Cardiac fibroblast (primary cell): ENCODE measurements around the gene DOCK6.

Source experiments
- DNase-seq, 2 donors: peaks; one replicate each; pipeline versions ENCODE4 v3.0.0 to v3.0.0-alpha.2; 2010; ENCODE audit warnings: low read depth in 2 of 2
- H3K4me3 ChIP-seq, 2 donors: replicated peaks in 1 of 2; 1 replicate in 1 of 2; 2 replicates in 1 of 2; pipeline ENCODE4 v1.5.1; 2011; ENCODE audit warnings: low read depth in 2 of 2, low read length in 2 of 2, mild to moderate bottlenecking in 2 of 2, moderate library complexity in 1 of 2
- TF ChIP-seq, protein P1 (sequence below): IDR thresholded peaks from one replicate; pipeline ENCODE4 v1.5.1; 2011; ENCODE audit warnings: low read depth, mild to moderate bottlenecking, low read length, inconsistent platforms

The DOCK6 gene, protein sequence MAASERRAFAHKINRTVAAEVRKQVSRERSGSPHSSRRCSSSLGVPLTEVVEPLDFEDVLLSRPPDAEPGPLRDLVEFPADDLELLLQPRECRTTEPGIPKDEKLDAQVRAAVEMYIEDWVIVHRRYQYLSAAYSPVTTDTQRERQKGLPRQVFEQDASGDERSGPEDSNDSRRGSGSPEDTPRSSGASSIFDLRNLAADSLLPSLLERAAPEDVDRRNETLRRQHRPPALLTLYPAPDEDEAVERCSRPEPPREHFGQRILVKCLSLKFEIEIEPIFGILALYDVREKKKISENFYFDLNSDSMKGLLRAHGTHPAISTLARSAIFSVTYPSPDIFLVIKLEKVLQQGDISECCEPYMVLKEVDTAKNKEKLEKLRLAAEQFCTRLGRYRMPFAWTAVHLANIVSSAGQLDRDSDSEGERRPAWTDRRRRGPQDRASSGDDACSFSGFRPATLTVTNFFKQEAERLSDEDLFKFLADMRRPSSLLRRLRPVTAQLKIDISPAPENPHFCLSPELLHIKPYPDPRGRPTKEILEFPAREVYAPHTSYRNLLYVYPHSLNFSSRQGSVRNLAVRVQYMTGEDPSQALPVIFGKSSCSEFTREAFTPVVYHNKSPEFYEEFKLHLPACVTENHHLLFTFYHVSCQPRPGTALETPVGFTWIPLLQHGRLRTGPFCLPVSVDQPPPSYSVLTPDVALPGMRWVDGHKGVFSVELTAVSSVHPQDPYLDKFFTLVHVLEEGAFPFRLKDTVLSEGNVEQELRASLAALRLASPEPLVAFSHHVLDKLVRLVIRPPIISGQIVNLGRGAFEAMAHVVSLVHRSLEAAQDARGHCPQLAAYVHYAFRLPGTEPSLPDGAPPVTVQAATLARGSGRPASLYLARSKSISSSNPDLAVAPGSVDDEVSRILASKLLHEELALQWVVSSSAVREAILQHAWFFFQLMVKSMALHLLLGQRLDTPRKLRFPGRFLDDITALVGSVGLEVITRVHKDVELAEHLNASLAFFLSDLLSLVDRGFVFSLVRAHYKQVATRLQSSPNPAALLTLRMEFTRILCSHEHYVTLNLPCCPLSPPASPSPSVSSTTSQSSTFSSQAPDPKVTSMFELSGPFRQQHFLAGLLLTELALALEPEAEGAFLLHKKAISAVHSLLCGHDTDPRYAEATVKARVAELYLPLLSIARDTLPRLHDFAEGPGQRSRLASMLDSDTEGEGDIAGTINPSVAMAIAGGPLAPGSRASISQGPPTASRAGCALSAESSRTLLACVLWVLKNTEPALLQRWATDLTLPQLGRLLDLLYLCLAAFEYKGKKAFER (N-terminal part only)

DNA sequence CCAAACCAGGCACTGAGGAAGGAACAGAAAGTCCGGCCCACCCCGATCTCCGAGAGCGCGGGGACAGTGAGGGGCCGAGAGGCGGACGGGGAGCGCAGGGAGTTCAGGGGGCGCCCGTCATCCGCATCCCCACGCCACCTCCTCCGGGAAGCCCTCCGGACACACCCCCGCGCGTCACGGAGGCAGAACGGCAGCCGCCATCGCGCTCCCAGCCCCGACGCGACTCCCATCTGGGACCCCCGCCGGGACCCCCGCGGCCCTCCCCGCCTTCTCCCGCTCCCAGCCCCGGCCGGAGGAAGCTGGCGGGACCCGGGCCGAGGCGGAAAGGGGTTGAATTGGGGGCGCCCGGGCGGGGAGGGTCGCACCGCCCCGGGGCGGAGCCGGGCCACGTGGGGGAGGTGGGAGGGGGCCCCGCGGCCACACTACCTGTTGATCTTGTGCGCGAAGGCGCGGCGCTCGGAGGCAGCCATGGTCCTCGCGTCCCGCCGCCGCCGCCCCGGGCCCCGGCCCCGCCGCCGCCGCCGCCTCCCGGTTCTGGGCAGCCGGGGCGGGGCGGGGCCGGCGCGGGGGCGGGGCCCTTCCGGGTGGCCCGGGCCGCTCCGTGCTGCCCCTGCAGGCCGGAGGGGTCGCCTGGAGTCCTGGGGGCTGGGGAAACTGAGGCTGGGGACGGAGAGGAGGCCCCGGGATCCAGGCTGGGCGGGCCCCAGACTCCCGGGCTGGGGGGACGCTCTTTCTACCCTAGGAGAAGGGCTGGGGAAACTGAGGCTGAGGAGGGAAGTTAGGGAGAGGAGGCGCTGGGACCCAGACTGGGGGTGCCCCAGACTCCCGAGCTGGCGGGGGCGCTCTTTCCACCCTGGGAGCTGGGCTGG is at the start of gene DOCK6:
TSS of gene DOCK6 (minus strand) at position 554 of the 869 bp plus-strand sequence. CDS start at position 470, 84 bp downstream.
- peak within 1 kb of the TSS; percentile 78 to 82 for H3K4me3 ChIP-seq
- TF ChIP-seq, protein P1, sequence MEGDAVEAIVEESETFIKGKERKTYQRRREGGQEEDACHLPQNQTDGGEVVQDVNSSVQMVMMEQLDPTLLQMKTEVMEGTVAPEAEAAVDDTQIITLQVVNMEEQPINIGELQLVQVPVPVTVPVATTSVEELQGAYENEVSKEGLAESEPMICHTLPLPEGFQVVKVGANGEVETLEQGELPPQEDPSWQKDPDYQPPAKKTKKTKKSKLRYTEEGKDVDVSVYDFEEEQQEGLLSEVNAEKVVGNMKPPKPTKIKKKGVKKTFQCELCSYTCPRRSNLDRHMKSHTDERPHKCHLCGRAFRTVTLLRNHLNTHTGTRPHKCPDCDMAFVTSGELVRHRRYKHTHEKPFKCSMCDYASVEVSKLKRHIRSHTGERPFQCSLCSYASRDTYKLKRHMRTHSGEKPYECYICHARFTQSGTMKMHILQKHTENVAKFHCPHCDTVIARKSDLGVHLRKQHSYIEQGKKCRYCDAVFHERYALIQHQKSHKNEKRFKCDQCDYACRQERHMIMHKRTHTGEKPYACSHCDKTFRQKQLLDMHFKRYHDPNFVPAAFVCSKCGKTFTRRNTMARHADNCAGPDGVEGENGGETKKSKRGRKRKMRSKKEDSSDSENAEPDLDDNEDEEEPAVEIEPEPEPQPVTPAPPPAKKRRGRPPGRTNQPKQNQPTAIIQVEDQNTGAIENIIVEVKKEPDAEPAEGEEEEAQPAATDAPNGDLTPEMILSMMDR = peak; percentile 45
- peak in 1 of 2 donors; percentile 27 for DNase-seq

DNA sequence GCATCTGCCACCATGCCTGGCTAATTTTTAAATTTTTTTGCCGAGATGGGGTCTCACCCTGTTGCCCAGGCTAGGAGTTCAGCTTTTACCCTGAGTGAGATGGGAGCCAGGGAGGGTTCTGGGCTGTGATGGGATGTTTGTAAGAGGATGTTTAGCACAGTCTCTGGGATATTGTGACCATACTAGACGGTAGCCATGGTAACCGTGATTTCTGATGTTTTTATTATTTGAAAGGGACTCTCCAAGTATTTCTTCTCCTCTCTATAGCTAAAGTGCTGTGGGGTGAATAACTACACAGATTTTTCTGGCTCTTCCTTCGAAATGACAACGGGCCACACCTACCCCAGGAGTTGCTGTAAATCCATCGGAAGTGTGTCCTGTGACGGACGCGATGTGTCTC is 44.0 kb upstream of the DOCK6 start:
- no peak overlapping the region for H3K4me3 ChIP-seq
- no peak for DNase-seq
- TF ChIP-seq, protein P1 = no peak

DNA sequence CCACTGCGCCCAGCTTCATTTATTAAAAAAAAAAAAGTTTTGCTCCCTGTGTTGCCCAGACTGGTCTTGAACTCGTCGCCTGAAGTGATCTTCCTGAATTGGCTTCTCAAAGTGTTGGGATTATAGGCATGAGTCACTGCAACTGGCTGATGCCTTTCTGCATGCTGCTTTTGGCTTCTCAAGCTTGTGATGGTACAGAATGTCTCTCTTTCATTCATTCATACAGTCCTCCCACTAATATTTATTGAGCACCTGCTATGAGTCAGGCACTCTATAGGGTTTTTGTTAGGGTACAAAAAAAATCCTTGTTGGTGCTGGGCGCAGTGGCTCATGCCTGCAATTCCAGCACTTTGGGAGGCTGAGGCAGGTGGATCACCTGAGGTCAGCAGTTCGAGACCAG is 42.6 kb upstream of the DOCK6 start:
- no peak for DNase-seq
- H3K4me3 ChIP-seq = no peak overlapping the region
- TF ChIP-seq, protein P1 = no peak

DNA sequence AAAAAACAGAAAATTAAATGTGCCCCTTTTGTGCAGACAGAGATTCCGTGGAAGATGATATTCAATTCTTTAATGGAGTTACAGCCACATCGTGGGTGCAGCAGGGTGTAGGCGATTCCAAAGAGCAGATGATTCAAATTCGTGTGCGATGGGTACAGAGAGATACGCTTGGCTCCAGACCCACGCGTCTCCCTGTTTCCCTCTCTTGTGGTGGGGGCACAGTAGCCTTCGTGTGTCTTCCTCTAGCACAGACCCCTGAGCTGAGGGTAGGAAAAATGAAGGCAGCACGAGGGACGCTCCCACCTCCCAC is 38.4 kb upstream of the DOCK6 start:
- TF ChIP-seq, protein P1 = no peak
- no peak overlapping the region for H3K4me3 ChIP-seq
- DNase-seq = no peak

DNA sequence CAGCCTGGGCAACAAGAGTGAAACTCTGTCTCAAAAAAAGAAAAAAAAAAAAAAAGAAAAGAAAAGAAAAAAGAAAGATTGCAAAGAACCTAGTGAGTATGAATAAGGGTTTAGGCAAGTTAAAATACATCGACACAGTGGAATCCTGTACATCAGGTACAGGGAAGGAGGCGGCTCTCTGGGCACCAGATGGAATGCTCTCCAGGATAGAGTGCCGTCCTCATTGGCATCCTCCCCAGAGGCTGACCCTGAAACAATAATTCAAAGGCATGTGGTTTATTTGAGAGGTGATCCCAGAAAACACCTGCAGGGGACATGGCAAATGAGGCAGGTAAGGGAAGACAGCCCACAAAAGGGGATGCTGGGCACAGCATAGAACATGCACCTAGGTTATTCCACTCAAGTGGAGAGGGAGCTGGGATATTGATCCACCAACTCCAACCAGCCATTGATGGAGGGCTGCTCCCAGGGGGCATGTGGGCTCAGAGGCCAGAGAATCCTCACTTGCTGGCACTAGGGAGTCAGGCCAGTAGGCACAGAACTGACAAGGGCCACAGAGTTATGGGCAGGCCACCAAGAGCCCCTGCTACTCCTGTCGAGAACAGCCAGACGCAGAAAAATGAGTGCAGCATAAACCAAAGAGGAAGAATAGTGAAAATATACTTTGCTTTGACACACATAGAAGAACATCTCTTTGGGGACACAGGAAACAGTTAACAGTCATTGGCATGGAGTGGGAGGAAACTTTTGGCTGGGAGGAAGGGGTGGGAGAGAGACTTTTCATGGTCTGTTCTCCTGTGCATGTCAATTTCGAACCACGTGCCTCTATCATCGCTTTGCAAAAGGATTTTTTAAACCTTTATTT is 37.9 kb upstream of the DOCK6 start:
- DNase-seq = no peak
- no peak overlapping the region for H3K4me3 ChIP-seq
- TF ChIP-seq, protein P1 = no peak
